ENCODE data around the gene SAP25.
A peak's percentile ranks its signal among the peaks of the same experiment; 100 is the strongest.

The SAP25 gene

GRCh38 chr7:100591596-100591995 lies 17.9 kb upstream of the SAP25 start:
- DNase-seq, result no peak

GRCh38 chr7:100590077-100590737 lies 16.5 kb upstream of the SAP25 start:
- DNase-seq, result no peak

- DNase-seq, result no peak
These were observed 15.7 kb upstream of the SAP25 start for GRCh38 chr7:100589341-100589947.

- DNase-seq, result no peak
These were observed 14.7 kb upstream of the SAP25 start for GRCh38 chr7:100588438-100588837.

- peak; percentile 99 for DNase-seq
These were observed 12.7 kb upstream of the SAP25 start, which contains the start of gene FBXO24 for GRCh38 chr7:100586266-100587025. Gene FBXO24 (plus strand): TSS chr7:100586328. CDS start chr7:100586626, 298 bp downstream.

GRCh38 chr7:100585511-100586265 lies 12.0 kb upstream of the SAP25 start, which contains the start of gene LRCH4:
Gene LRCH4 (minus strand): TSS chr7:100586129. CDS start chr7:100586100, 29 bp downstream.
- peak; percentile 52 for DNase-seq

GRCh38 chr7:100584683-100585510 lies 11.2 kb upstream of the SAP25 start:
- DNase-seq, result no peak

GRCh38 chr7:100584054-100584682 lies 10.5 kb upstream of the SAP25 start:
- no peak for DNase-seq

- DNase-seq, result peak; percentile 67
These were observed 9.7 kb upstream of the SAP25 start for GRCh38 chr7:100583132-100584053.

GRCh38 chr7:100582650-100583049 lies 8.9 kb upstream of the SAP25 start:
- no peak for DNase-seq

- DNase-seq, result no peak
These were observed 8.4 kb upstream of the SAP25 start for GRCh38 chr7:100582041-100582579.

- no peak for DNase-seq
These were observed 7.0 kb upstream of the SAP25 start for GRCh38 chr7:100580466-100581283.

GRCh38 chr7:100578246-100579183 lies 4.8 kb upstream of the SAP25 start:
- no peak for DNase-seq

GRCh38 chr7:100577507-100577906 lies 3.8 kb upstream of the SAP25 start:
- DNase-seq, result no peak

GRCh38 chr7:100577103-100577502 lies 3.4 kb upstream of the SAP25 start:
- DNase-seq, result no peak

GRCh38 chr7:100576384-100576993 lies 2.8 kb upstream of the SAP25 start:
- DNase-seq, result no peak

GRCh38 chr7:100575746-100576383 lies 2.2 kb upstream of the SAP25 start:
- no peak for DNase-seq
